HG02981 (cell line): Measurements from ENCODE around the gene TTBK1.

Experiments used
- ATAC-seq: cut with Tn5 transposase; IDR thresholded peaks from one replicate; pipeline ENCODE4 v1.9.1; 2021; ENCODE audit warnings: mild to moderate bottlenecking, moderate library complexity; ENCODE audit not compliant: unreplicated experiment

TTBK1 gene

DNA sequence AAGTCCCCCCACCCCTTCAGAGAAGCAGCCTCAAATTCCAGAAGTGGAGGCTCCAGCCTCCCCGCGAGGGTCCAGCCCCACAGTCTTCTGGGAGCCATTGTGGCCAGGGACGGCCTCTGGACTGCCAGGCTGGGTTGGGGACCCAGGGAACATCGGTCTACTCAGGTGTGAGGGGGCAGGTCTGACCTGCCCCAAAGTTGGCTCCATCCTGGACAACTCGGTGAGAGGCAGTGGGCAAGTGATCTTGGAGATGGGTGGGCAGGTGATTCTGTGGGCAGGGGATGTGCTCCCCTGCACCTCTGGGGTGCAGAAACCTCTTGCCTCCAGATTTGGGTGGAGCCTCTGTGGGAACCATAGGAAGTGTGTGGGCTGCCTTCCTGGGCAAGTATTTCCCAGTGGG lies 42.6 kb downstream of the TTBK1 start:
- ATAC-seq: no peak

DNA sequence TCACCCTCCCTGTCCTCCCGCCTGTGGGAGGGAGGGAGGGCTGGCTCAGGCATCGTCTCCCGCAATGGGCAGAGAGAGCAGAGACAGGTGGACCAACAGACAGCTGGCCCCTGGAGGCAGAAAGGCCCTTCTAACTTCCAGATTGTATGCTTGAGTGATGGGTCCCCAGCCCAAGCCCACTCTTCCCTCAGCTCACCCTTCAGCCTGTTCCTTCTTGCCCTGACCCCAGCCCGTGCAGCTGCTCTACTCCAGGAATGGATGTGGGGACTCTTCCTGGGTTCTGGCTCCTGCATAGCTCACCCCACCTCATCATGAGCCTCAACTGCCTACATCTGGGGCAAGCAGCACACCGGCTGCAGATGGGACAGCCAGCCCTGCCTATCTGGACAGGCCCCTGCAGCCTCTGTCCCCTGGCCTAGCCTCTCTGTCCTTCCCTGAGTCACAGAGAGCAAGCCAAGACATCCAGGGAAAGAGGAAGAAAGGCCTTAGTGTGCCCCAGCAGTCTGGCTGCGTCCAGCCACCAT lies 43.2 kb downstream of the TTBK1 start:
- no peak for ATAC-seq

DNA sequence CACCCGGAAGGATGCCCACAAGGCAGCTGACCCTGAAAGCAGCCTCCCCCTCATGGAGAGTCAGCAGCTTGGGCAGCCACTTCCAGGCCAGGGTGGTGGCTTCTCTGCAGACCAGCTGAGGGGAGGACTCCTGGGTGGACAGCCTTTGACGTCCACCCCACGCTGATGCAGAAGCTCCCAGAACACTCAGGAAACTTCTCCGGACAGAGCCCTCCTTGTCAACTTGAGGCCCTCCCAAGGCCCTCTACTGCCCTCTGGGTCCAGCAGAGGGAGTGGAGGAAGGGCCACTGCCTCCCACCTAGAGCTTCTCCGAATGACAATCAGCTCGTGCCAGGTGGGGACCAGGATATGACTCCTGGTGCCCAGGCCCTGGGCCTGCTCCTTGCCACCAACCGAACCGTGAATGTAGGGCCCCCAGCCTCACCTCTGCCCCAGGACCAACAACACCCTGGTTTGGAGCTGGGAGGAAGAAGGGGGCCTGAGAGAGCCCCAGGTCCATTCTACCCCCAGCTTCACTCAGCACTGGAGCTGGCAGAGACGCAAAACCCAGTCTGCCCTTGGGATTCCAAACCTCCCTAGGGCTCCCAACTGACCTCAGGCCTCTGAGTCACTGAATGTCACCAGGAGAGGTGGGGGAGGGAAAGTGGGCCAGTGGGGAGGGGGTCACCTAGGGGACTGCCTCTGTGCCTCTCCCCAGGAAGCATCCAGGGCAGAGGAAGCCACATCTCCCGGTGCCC lies 43.9 kb downstream of the TTBK1 start:
- ATAC-seq: no peak

DNA sequence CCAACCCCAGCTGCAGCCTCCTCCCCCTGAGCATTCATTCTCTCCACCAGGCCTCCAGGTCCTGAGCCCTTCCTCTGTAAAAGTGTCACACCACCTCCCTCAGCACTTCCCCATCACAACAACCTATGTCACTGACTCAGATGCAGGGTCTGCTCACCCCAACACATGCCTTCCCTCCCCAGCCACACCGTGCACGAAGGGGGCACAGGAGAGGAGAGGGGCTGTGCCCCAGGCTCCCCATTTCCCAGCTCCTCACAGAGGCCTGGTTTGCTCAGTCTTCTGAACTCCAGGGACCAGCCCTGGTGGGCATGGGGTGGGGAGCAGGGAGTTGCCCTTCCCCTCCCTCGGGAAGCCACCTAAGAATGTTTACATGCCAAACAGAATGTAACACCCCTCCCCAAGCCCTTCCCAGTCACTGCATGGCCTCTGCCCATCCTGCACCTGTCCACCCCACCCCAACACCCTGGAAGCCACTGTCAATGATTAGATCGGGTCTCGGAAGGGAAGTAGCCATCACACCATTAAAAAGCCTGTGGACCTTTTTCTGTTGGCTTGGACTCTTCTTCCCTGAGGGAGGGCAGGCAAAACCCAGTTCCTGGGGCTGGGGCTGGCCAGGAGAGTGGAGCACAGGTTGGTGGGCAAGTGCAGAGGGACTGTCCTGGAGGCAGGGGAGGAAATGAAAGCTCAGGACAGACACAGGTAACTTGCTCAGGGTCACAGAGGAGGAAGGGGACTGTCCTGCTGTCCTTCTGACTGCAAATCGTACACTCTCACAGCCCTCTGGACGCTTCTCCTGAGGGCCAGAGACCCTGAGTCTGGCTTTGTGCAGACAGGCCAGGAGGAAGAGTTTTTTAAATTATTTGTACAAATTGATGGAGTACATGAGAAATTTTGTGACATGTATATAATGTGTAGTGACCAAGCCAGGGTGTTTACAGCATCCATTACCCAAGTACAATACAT lies 44.7 kb downstream of the TTBK1 start:
- no peak for ATAC-seq

DNA sequence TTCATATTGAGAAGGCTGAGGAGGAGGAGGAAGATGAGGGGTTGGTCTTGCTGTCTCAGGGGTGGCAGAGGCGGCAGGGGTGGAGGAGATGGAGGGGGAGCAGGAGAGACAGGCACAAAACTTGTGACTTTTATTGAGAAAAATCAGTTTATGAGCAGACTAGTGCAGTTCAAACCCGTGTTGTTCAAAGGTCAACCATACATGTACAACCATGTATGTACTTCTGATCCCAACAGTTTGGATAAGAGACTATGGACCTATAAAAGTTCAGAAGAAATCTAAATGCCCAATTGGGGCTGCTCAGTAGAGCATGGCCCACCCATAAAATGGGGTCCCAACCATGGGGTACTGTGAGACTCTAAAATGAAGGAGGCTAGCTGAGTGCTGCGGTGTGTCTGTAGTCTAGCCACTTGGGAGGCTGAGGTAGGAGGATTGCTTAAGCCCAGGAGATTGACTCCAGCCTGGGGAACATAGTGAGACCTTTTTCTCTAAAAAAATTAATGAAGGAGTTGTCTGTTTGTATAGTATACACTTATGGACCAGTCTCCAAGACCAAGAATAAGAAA lies 47.1 kb downstream of the TTBK1 start:
- no peak for ATAC-seq

DNA sequence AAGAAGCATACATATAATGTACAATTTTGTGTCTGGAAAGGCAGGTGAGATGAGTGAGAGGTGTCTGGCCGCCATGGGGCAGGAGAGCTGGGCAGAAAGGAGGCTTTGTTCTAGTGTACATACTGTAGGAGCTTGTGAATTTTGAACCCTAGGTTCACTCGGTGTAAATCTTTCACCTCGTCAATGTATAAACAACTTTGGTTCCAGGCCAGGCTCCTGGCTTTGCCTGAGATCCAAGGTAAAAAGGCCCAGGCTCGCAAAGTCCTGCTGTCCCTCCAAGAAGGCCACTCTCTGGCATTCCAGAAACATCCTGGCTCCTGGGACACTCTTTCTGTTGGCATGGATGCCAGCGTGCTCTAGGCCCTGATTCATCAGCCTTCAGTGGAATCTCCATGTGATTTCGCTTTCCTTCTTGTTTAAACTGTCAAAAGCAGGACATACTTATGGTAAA lies 47.6 kb downstream of the TTBK1 start:
- no peak for ATAC-seq

DNA sequence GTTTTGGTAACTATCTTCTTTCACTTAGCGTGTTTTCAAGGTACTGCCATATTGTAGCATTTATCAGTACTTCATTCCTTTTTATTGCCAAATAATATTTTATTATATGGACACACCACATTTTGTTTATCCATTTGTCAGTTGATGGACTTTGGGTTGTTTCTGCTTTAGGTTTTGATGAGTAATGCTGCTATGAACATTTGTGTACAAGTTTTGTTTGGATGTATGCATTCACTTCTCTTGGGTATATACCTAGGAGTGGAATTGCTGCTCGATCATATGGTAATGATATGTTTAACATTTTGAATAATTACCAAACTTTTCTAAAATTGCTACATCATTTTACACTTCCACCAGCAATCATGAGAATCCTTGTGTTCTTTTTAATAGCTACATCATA lies 48.4 kb downstream of the TTBK1 start:
- ATAC-seq: no peak

DNA sequence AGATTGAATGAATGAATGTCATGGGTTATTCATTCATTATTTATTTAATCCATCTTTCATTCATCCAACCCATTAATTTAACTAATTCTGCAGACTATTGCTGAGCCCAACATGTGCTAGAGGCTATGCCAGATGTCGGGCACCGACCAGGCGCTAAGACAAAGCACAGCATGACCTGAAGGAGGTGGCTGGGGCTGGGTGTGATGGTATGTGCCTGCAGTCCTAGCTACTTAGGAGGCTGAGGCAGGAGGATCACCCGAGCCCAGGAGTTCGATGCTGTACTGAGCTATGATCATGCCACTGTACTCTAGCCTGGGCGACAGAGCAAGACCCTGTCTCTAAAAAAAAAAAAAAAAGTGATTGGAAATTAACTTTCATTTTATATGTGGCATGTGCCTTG lies 49.1 kb downstream of the TTBK1 start:
- ATAC-seq: no peak

DNA sequence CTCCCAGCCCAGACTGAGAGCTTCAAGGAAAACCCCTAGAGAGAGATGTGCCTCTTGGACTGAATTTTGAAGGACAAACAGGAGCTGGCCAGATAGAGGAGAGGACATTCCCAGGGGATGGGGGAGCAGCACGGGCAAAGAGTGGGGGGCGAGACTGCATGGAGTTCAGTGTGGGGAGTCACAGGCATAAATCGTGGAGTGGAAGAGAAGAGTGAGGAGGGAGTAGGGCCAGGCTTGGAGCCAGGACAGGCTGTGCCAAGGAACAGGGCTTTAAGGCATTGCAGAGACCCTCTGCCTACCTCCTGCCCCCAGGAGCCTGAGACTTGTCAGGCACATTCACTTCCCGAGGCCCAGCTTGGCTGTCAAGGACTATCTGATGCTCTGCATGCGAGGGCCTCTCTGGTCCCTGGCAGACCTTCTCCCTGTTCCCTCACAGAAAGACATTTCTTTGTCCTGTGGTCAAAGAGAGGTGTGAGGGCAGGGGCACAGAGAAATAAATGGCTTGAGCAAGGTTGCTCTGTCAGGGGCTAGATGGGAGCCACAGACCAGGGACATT lies 49.6 kb downstream of the TTBK1 start:
- no peak for ATAC-seq

DNA sequence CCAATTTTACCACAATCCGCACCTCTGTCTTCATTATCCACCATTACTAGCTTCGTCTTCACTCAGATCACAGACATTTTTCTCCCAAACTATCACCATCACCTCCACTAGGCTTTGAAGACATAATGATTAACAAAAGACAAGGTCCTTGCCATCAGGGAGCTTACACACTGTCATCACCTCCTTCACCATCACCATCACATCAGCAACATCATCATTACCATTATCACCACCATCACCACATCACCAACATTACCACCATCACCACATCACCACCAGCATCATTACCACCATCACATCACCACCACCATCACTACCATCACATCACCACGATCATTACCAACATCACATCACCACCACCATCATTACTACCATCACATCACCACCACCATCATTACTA lies 50.4 kb downstream of the TTBK1 start:
- ATAC-seq: no peak

DNA sequence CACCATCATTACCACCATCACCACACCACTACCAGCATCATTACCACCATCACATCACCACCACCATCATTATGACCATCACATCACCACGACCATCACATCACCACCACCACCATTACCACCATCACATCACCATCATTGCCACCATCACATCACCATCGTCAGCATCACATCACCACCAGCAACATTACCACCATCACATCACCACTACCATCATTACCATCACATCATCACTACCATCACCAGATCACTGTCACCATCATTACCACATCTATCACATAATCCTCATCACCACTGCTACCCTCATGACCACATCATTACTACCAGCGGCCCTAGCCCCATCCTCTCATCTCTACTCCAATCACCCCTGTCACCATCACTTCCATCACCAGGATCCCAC lies 51.3 kb downstream of the TTBK1 start:
- ATAC-seq: no peak

DNA sequence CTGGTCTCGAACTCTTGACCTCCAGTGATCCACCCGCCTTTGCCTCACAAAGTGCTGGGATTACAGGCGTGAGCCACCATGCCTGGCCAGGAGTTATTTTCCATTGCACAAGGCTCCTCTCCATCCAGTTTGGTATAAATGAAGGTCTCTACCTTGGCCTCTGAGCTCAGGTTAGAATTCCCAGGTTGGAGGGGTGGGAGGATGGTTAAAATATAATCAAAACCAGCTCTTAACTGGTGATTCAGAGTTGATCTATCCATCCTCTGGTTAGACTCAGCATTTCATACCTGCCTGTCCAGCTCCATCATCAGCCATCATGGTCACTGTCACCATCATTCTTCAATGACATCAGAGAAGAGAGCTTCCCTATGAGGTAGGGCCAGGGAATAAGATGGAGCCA lies 52.2 kb downstream of the TTBK1 start:
- ATAC-seq: no peak

DNA sequence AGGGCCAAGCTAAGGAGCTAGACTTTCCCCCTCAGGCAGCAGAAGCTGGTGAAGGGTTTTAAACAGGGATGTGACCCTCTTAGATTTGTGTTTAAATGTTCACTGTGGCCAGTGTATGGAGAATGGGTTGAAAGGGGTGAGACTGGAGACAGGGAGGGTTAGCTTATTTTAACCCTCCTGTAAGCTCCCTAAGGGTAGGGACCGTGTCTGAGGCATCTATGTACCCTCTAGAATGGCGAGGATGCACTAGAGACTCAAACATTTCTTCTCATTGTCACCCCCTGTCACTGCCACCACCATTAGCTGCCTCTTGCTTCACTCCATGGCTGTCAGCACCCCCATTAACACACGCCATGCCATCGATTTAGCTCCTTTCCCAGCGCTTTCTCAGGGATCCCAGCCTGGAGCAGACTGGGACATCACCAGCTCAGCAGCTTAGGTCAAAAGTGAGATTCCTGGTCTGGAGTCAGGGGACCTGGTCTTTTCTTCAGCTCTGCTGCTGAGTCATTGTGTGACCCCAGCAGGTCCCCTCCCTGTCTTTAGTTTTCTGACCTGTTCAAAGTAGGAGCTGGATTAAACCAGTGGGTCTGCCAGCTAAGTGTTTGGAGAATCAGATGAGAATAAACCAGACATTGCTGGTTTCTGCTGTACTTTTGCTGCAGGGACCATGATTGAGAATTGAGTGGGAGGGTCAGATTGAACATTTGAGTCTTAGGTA lies 53.7 kb downstream of the TTBK1 start:
- no peak for ATAC-seq

DNA sequence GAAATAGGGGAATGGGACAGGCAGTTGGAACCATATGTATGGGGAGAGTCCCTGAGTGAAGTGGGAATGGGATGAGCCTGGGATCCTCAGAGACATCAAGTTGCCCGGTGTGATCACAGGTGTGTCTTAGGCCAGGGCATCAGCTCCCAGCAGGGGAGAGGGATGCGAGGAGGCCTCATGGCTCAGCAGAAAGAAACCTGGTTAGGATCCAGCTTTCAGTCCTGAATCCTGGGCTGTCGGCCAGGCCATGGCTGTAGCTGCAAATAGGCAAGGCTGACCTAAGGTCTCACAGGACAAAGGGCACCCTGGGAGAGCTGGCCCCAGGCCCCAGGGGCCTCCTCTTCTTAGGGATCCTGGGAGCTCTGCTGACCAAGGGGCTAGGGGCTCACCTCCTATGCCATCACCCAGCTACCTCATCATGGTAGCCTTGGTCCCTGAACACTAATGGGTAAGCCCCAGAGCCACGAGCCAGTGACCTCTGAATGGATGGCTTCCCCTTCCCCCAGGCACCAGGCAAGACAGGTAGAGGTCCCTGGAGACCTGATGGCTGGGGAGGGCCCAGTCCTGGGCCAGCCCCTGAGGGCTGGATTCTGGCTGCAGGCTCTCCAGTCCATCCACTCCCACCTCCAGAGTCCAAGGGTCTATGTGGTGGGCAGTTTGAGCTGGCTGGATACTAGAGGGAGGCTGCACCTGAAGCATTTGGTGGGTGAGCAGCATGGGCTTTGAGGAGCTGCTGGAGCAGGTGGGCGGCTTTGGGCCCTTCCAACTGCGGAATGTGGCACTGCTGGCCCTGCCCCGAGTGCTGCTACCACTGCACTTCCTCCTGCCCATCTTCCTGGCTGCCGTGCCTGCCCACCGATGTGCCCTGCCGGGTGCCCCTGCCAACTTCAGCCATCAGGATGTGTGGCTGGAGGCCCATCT lies 54.6 kb downstream of the TTBK1 start, which contains the start of gene SLC22A7:
SLC22A7 (plus strand) TSS at position 617 of the 921 bp plus-strand sequence; CDS start at position 716, 99 bp downstream.
- no peak for ATAC-seq

DNA sequence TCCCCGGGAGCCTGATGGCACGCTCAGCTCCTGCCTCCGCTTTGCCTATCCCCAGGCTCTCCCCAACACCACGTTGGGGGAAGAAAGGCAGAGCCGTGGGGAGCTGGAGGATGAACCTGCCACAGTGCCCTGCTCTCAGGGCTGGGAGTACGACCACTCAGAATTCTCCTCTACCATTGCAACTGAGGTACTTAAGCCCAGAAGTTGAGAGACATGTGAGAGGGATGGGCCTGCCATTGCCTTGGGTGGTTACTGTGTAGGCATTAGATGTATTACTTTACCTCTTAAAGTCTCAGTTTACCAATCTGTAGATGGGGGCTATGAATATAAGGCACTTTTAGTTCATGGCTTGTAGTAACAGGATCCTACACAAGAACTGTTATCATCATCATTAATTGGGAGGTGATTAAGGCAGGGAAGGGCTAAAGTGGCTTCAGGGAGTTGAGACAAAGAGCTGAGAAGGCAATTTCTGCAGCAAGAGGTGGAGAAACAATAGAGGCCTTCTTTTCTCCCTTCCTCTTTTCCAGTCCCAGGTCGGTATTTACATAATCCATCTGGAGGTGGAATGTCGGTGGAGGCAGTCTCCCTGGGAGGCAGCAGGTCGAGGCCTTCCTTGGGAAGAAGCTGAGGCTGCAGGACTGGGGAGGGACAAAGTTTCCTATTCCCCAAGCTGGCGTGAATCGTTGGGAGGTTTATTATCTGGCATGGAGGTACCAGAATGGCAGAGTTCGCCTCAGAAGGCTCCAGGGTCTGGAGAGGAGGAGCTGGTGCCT lies 55.5 kb downstream of the TTBK1 start:
- ATAC-seq: no peak

DNA sequence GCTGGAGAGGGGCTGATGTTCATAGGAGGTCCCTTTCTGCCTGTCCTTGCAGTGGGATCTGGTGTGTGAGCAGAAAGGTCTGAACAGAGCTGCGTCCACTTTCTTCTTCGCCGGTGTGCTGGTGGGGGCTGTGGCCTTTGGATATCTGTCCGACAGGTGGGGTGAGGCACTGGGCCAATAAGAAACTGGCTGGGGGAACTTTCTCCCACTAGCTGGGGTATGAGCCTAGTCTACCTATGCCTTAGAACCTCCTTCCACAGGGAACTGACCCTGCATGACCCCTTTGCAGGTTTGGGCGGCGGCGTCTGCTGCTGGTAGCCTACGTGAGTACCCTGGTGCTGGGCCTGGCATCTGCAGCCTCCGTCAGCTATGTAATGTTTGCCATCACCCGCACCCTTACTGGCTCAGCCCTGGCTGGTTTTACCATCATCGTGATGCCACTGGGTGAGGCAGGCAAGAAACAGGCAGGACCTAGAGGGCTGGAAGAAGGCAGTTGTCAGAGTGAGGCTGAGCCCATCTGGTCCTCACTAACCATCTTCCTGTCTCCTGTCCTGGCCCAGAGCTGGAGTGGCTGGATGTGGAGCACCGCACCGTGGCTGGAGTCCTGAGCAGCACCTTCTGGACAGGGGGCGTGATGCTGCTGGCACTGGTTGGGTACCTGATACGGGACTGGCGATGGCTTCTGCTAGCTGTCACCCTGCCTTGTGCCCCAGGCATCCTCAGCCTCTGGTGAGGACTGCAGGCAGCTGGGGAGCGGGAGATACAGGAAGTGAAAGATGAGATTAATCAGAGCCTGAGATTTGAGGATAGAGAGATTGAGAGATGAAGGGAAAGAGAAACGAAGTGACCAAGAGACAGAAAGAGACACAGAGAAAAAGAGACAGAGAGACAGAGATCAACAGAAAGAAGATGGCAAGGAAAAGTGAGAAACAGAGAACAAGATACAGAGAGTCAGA lies 56.3 kb downstream of the TTBK1 start:
- ATAC-seq: no peak

DNA sequence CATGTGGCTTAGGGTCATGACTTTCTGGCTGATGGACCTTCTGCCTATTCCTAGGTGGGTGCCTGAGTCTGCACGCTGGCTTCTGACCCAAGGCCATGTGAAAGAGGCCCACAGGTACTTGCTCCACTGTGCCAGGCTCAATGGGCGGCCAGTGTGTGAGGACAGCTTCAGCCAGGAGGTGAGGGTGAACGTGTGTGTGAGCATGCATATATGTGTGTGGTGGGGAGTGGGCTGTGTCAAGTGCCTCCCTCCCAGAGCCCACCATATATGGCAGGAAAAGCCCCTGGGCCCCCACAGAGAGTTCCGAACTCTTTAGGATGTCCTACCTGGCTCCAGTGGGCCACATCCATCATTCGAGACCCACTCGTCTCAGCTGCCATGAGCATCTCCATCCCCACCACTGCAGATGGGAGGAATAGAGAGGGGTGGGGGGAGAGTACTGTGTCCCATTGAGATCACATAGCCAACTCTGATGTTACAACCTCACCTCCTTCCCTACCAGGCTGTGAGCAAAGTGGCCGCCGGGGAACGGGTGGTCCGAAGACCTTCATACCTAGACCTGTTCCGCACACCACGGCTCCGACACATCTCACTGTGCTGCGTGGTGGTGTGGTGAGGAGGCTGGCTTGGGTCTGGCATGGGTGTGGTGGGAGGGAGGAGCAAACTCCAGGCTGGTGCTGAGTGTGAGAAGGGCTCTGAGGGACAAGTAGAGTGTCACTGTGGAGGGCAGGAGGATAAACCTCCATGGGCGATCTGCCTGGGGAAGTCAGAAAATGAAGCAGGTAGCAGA lies 58.0 kb downstream of the TTBK1 start:
- ATAC-seq: no peak
